GM23338 (cell line): ENCODE measurements around the gene COL16A1. TPM values are rescaled to one million over a fixed set of nuclear protein-coding genes. Genes with fewer than 3 reads are reported as not detected.

Source experiments
- ATAC-seq: fragments of 200-7000 bp; cut with Tn5 transposase; 3 replicates; pipeline ENCODE4 v1.9.1; 2020
- DNase-seq: peaks from one replicate; pipeline ENCODE4 v3.0.0-alpha.2; 2015; ENCODE audit warnings: low spot score
- H2AFZ ChIP-seq: fragments of 200-600 bp; sonication (generic); 2 replicates; pipeline ENCODE4 v1.8.0; 2016; ENCODE audit warnings: antibody characterized with exemption, mild to moderate bottlenecking, moderate library complexity
- H3F3A ChIP-seq: fragments of 200-600 bp; sonication (generic); replicated peaks from 2 replicates; pipeline ENCODE4 v1.8.0; 2017; ENCODE audit warnings: antibody characterized with exemption, mixed run types, low read depth
- H3K27ac ChIP-seq: fragments of 200-600 bp; sonication (generic); 2 replicates; pipeline ENCODE4 v1.6.1; 2016; ENCODE audit warnings: low read depth
- H3K27me3 ChIP-seq: fragments of 200-600 bp; sonication (generic); 2 replicates; pipeline ENCODE4 v1.8.0; 2016; ENCODE audit warnings: mild to moderate bottlenecking, mixed run types, moderate library complexity; ENCODE audit not compliant: insufficient read depth
- H3K36me3 ChIP-seq: fragments of 200-600 bp; sonication (generic); 2 replicates; pipeline ENCODE4 v1.8.0; 2016; ENCODE audit warnings: mild to moderate bottlenecking; ENCODE audit not compliant: insufficient read depth
- H3K4me1 ChIP-seq: fragments of 200-600 bp; sonication (generic); 2 replicates; pipeline ENCODE4 v1.8.0; 2016; ENCODE audit warnings: mild to moderate bottlenecking, moderate library complexity; ENCODE audit not compliant: insufficient read depth
- H3K4me2 ChIP-seq: fragments of 200-600 bp; sonication (generic); 2 replicates; pipeline ENCODE4 v1.7.1; 2017; ENCODE audit warnings: mixed run types
- H3K4me3 ChIP-seq: fragments of 200-600 bp; sonication (generic); 2 replicates; pipeline ENCODE4 v1.6.1; 2016; ENCODE audit warnings: mixed run types
- H3K79me2 ChIP-seq: fragments of 200-600 bp; sonication (generic); replicated peaks from 2 replicates; pipeline ENCODE4 v1.8.0; 2017; ENCODE audit warnings: mild to moderate bottlenecking; ENCODE audit not compliant: insufficient read depth
- H3K9me2 ChIP-seq: fragments of 200-600 bp; sonication (generic); 2 replicates; pipeline ENCODE4 v1.8.0; 2017; ENCODE audit not compliant: insufficient read depth
- H4K20me1 ChIP-seq: fragments of 200-600 bp; sonication (generic); replicated peaks from 2 replicates; pipeline ENCODE4 v1.8.0; 2017; ENCODE audit warnings: mild to moderate bottlenecking; ENCODE audit not compliant: insufficient read depth
- H3K27ac Mint-ChIP-seq: 2 replicates; pipeline ENCODE4 v1.8.0; 2020; ENCODE audit warnings: inconsistent platforms, mild to moderate bottlenecking, moderate library complexity, mixed read lengths
- H3K27me3 Mint-ChIP-seq: 3 replicates; pipeline ENCODE4 v1.8.0; 2022; ENCODE audit warnings: low read depth, mild to moderate bottlenecking, moderate library complexity, mixed read lengths, inconsistent platforms; ENCODE audit not compliant: insufficient read depth, poor library complexity
- H3K36me3 Mint-ChIP-seq: 3 replicates; pipeline ENCODE4 v1.8.0; 2021; ENCODE audit warnings: low read depth, mild to moderate bottlenecking, inconsistent platforms, moderate library complexity, mixed read lengths
- H3K4me1 Mint-ChIP-seq: 3 replicates; pipeline ENCODE4 v1.8.0; 2020; ENCODE audit warnings: mild to moderate bottlenecking, inconsistent platforms, mixed read lengths
- H3K4me3 Mint-ChIP-seq: 3 replicates; pipeline ENCODE4 v1.8.0; 2021; ENCODE audit warnings: moderate library complexity, mild to moderate bottlenecking, inconsistent platforms, mixed read lengths
- H3K9me3 Mint-ChIP-seq: 3 replicates; pipeline ENCODE4 v1.8.0; 2020; ENCODE audit warnings: moderate library complexity, mild to moderate bottlenecking, inconsistent platforms, mixed read lengths
- CTCF ChIP-seq, 2 experiments: fragments of 200-600 bp in 1 of 2; sonication (generic) in 1 of 2; conservative IDR thresholded peaks; 2 replicates each; pipeline versions ENCODE4 v1.5.1 to v1.6.1; 2016 to 2017; ENCODE audit warnings: antibody characterized with exemption in 2 of 2, low read depth in 2 of 2, mild to moderate bottlenecking in 2 of 2, moderate library complexity in 1 of 2
- POLR2AphosphoS5 ChIP-seq: IDR thresholded peaks from 2 replicates; pipeline ENCODE4 v1.6.1; 2016; ENCODE audit warnings: antibody characterized with exemption, low read depth
- STAT1 ChIP-seq: IDR thresholded peaks from one replicate; pipeline ENCODE4 v1.6.1; 2016; ENCODE audit warnings: antibody characterized with exemption; ENCODE audit not compliant: unreplicated experiment
- ZNF114 ChIP-seq: fragments of 250-450 bp; sonication (Bioruptor Pico); IDR thresholded peaks from 2 replicates; pipeline ENCODE4 v1.5.0; 2020; ENCODE audit warnings: mild to moderate bottlenecking, moderate library complexity
- ZNF462 ChIP-seq: fragments of 250-450 bp; sonication (Bioruptor Pico); IDR thresholded peaks from 2 replicates; pipeline ENCODE4 v1.5.0; 2020; ENCODE audit warnings: mild to moderate bottlenecking, moderate library complexity
- polyA plus RNA-seq: library from polyadenylated mRNA; unstranded; fragments of >200 nt; fragmentation: Nextera tagmentation; extraction: Ambion mirVana; gene quantifications from 2 replicates; pipeline ENCODE4 v1.2.1, GENCODE V29; 2016
- total RNA-seq: library from RNA; depleted of rRNA; stranded (reverse); fragments of >200 nt; shearing (Covaris generic); gene quantifications from 2 replicates; pipeline ENCODE4 v1.2.3, GENCODE V29; 2014

The COL16A1 gene
- total and polyA plus RNA-seq, 2 experiments from 2014 or later = 4.2 to 13.2 TPM

- no peak for DNase-seq
These were observed 42.3 kb upstream of the COL16A1 start for GRCh38 chr1:31745946-31746670.

GRCh38 chr1:31745096-31745945 is 41.5 kb upstream of the COL16A1 start:
- Mint-ChIP-seq H3K27me3 (peaks cover 15% of the 10 kb centered on the region), H3K36me3 (no peaks in the 10 kb centered on the region; the same call in 2 of the 3 replicates), H3K4me3 (no peak overlapping the region), H3K4me1 (peaks cover 39% of the 10 kb centered on the region), H3K9me3 (no peaks in the 10 kb centered on the region), H3K27ac (no peak overlapping the region)
- no peak for TF ChIP-seq ZNF462 (CRISPR knock-in tag)
- TF ChIP-seq CTCF (conservative IDR thresholded peaks at IDR 0.05; ENCODE audit: low read depth in 2 of 2) = peak; percentile 72 to 81
- Histone ChIP-seq H3K4me1 (peaks cover 10% of the 10 kb centered on the region), H3K9me2 (no peaks in the 10 kb centered on the region), H3K79me2 (no peaks in the 10 kb centered on the region), H4K20me1 (no peaks in the 10 kb centered on the region), H3K36me3 (no peaks in the 10 kb centered on the region), H2AFZ (no peak overlapping the region), H3K27ac (no peak overlapping the region), H3K4me2 (no peak overlapping the region), H3K27me3 (no peaks in the 10 kb centered on the region), H3F3A (no peaks in the 10 kb centered on the region), H3K4me3 (no peak overlapping the region)
- ATAC-seq (peak; percentile 87), DNase-seq (peak; percentile 83)

More at GRCh38 chr1:31745946-31746670, 42.3 kb upstream of the COL16A1 start:
- no peak for TF ChIP-seq ZNF114 (CRISPR knock-in tag)
- no peak; a peak in 1 of 4 replicates for TF ChIP-seq CTCF (conservative IDR thresholded peaks at IDR 0.05; ENCODE audit: low read depth in 2 of 2)
- TF ChIP-seq STAT1 = no peak
- no peak for TF ChIP-seq POLR2AphosphoS5
- no peaks in the 10 kb centered on the region for H3K9me3 Mint-ChIP-seq
- peaks cover 18% of the 10 kb centered on the region for H3K27me3 Mint-ChIP-seq
- Histone ChIP-seq H3K27me3 (no peaks in the 10 kb centered on the region), H2AFZ (no peak overlapping the region), H3K79me2 (no peaks in the 10 kb centered on the region), H3K4me3 (no peak overlapping the region), H3K9me2 (no peaks in the 10 kb centered on the region), H3K4me1 (peaks cover 10% of the 10 kb centered on the region), H3F3A (no peaks in the 10 kb centered on the region), H3K4me2 (no peak overlapping the region), H3K27ac (no peak overlapping the region), H4K20me1 (no peaks in the 10 kb centered on the region), H3K36me3 (no peaks in the 10 kb centered on the region)
- 0 out of 2 replicates have a peak overlapping the region, but pooled peaks have one; percentile 43 for H3K27ac Mint-ChIP-seq
- peaks cover 47% of the 10 kb centered on the region for H3K4me1 Mint-ChIP-seq
- H3K4me3 Mint-ChIP-seq = no peak overlapping the region; the same call in 2 of the 3 replicates
- no peak for ATAC-seq
- H3K36me3 Mint-ChIP-seq = no peaks in the 10 kb centered on the region; the same call in 2 of the 3 replicates
